ENCODE data around the gene ZNF134. TPM values are rescaled to one million over a fixed set of nuclear protein-coding genes. Genes with fewer than 3 reads are reported as not detected.

ZNF134 gene
- 34.1 and 40.7 TPM in 2 replicates for polyA plus RNA-seq
- 83.0 and 110 TPM in 2 replicates for polyA minus RNA-seq

DNA sequence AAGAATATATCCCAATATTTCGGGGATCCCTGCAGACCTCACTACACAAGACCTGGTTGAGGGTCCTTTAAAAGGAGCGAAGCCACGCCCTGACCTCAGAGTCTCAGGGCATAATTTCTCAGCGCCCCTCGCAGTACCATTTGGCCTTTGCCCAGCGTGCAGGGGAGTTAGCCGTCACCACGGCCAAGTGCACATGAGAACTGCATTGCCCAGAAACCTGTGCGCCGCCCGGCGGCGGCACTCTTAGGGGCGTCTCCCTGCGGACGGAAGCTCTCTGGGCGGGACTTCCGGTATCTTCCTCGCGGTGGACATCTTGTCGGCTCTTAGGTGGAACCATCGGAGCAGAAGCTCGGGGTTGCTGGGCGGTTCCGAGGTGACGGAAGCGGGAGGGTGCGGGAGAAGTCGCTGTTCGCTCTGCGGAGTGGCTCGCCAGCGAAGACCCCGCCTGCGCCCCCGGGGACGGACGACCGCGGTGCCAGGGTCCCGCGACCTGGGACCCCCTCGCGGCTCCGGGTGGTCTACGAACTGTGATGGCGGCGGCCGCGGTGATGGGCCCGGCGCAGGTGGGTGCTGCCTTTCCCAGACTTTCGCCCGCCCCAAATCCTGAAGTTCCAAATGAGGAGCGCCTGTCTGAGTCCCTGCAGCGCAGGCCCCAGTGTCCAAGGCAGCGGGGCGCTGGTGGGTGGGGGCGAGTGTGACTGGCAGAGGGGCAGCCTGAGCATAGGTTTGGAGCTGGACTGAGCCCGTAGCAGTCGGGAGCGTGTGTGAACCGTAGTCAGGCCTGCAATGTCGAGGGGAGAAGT lies at the start of gene ZNF134:
ZNF134 (plus strand) TSS at position 302 of the 803 bp plus-strand sequence. CDS start 5,227 bp downstream, outside the sequence.
- Histone ChIP-seq H3K27ac (ENCODE audit: low read length) (peak within 1 kb of the TSS; percentile 87), H3K9ac (ENCODE audit: low read length) (peak within 1 kb of the TSS; percentile 91), H3K4me2 (ENCODE audit: low read length) (peak within 1 kb of the TSS; percentile 53), H3K4me3 (ENCODE audit: low read length) (peak within 1 kb of the TSS; percentile 78), H3K79me2 (replicated peaks; ENCODE audit: insufficient read depth, low read length) (peaks cover 57% of the 10 kb centered on the region), H3K9me3 (ENCODE audit: low read length) (peaks cover 20% of the 10 kb centered on the region), H3K27me3 (ENCODE audit: insufficient read depth, low read depth, low read length) (no peaks in the 10 kb centered on the region), H4K20me1 (ENCODE audit: insufficient read depth) (no peaks in the 10 kb centered on the region), H2AFZ (ENCODE audit: low read depth, low read length) (peak within 1 kb of the TSS; percentile 80), H3K9me2 (ENCODE audit: insufficient read depth, low read length) (no peaks in the 10 kb centered on the region), H3K36me3 (ENCODE audit: insufficient read depth, low read length) (peaks cover 25% of the 10 kb centered on the region), H3F3A (ENCODE audit: insufficient read depth, low read length, poor library complexity, severe bottlenecking) (no peaks in the 10 kb centered on the region)
- TF ChIP-seq POLR2AphosphoS5 (IDR thresholded peaks at IDR 0.05) (peak; percentile 92), EZH2 (IDR thresholded peaks at IDR 0.05; ENCODE audit: borderline replicate concordance, insufficient read depth, low read length, poor library complexity, severe bottlenecking) (no peak), MXI1 (conservative IDR thresholded peaks at IDR 0.05; ENCODE audit: poor library complexity, severe bottlenecking) (peak; percentile 81), SMC3 (conservative IDR thresholded peaks at IDR 0.05; ENCODE audit: poor library complexity) (peak; percentile 55), TAF1 (IDR thresholded peaks at IDR 0.05; ENCODE audit: low read depth) (peak; percentile 85), EP300 (conservative IDR thresholded peaks at IDR 0.05; ENCODE audit: poor library complexity, severe bottlenecking) (no peak), RAD21 (conservative IDR thresholded peaks at IDR 0.05) (peak; percentile 25)
- TF ChIP-seq, protein P1, sequence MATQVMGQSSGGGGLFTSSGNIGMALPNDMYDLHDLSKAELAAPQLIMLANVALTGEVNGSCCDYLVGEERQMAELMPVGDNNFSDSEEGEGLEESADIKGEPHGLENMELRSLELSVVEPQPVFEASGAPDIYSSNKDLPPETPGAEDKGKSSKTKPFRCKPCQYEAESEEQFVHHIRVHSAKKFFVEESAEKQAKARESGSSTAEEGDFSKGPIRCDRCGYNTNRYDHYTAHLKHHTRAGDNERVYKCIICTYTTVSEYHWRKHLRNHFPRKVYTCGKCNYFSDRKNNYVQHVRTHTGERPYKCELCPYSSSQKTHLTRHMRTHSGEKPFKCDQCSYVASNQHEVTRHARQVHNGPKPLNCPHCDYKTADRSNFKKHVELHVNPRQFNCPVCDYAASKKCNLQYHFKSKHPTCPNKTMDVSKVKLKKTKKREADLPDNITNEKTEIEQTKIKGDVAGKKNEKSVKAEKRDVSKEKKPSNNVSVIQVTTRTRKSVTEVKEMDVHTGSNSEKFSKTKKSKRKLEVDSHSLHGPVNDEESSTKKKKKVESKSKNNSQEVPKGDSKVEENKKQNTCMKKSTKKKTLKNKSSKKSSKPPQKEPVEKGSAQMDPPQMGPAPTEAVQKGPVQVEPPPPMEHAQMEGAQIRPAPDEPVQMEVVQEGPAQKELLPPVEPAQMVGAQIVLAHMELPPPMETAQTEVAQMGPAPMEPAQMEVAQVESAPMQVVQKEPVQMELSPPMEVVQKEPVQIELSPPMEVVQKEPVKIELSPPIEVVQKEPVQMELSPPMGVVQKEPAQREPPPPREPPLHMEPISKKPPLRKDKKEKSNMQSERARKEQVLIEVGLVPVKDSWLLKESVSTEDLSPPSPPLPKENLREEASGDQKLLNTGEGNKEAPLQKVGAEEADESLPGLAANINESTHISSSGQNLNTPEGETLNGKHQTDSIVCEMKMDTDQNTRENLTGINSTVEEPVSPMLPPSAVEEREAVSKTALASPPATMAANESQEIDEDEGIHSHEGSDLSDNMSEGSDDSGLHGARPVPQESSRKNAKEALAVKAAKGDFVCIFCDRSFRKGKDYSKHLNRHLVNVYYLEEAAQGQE (IDR thresholded peaks at IDR 0.05; ENCODE audit: borderline replicate concordance), result peak; percentile 80
- TF ChIP-seq, protein P2, sequence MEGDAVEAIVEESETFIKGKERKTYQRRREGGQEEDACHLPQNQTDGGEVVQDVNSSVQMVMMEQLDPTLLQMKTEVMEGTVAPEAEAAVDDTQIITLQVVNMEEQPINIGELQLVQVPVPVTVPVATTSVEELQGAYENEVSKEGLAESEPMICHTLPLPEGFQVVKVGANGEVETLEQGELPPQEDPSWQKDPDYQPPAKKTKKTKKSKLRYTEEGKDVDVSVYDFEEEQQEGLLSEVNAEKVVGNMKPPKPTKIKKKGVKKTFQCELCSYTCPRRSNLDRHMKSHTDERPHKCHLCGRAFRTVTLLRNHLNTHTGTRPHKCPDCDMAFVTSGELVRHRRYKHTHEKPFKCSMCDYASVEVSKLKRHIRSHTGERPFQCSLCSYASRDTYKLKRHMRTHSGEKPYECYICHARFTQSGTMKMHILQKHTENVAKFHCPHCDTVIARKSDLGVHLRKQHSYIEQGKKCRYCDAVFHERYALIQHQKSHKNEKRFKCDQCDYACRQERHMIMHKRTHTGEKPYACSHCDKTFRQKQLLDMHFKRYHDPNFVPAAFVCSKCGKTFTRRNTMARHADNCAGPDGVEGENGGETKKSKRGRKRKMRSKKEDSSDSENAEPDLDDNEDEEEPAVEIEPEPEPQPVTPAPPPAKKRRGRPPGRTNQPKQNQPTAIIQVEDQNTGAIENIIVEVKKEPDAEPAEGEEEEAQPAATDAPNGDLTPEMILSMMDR (IDR thresholded peaks at IDR 0.05; ENCODE audit: poor library complexity, severe bottlenecking), result peak; percentile 42

DNA sequence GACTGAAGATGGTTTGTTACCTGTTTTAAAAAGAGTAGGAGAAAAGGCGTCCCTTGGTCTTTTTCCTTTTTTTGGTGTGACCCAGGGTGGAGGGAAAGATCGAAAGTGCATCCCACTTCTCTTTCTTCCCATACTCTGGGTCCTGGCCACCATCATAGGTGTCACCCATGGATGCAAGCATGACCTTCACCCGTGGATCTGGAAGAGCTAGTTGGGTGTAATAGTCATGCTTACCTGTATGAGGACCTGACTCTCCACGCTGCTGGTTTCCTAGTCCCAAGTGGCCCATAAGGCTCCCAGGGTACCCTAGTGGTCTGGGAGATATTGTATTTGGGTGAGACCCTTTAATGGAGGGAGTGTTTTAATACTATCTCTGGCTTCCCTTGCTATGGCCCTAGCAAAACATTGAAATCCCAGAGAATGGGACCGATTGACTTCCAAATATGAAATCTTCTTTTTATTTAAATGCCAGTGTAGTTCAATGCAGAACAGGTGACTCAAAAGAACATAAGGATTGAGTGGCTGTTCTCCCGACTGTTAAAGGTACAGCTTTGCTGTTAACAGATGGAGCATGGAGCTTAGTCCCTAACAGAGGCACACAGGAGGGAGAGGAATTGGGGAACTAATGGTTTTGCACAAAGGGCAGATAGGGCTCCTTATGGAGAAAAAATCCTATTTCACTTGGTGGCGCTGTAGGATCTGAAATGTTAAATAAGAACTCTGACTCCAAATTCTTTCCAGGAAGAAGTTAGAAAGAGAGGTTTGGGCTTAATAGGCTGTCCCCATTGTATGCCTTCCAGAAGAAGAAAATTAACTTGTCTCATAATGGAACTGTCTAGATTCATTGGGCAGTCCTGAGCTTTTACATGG lies 47.4 kb upstream of the ZNF134 start:
- Histone ChIP-seq H3K9ac (ENCODE audit: low read length) (no peak overlapping the region), H3K27ac (ENCODE audit: low read length) (no peak overlapping the region), H3K79me2 (replicated peaks; ENCODE audit: insufficient read depth, low read length) (no peaks in the 10 kb centered on the region), H3K9me3 (ENCODE audit: low read length) (peaks cover 33% of the 10 kb centered on the region), H3K27me3 (ENCODE audit: insufficient read depth, low read depth, low read length) (no peaks in the 10 kb centered on the region), H3K36me3 (ENCODE audit: insufficient read depth, low read length) (peaks cover 7% of the 10 kb centered on the region), H2AFZ (ENCODE audit: low read depth, low read length) (no peak overlapping the region), H3F3A (ENCODE audit: insufficient read depth, low read length, poor library complexity, severe bottlenecking) (no peaks in the 10 kb centered on the region), H4K20me1 (ENCODE audit: insufficient read depth) (no peaks in the 10 kb centered on the region), H3K4me2 (ENCODE audit: low read length) (no peak overlapping the region), H3K9me2 (ENCODE audit: insufficient read depth, low read length) (no peaks in the 10 kb centered on the region), H3K4me3 (ENCODE audit: low read length) (no peak overlapping the region)
- no peak for TF ChIP-seq SMC3 (conservative IDR thresholded peaks at IDR 0.05; ENCODE audit: poor library complexity)
- no peak for TF ChIP-seq EP300 (conservative IDR thresholded peaks at IDR 0.05; ENCODE audit: poor library complexity, severe bottlenecking)
- no peak for TF ChIP-seq POLR2AphosphoS5 (IDR thresholded peaks at IDR 0.05)
